K562 (cell line): Measurements from ENCODE around the gene PTBP3. TPM values are rescaled to one million over a fixed set of nuclear protein-coding genes. Genes with fewer than 3 reads are reported as not detected.

Experiments
- BHLHE40 ChIP-seq: IDR thresholded peaks from 2 replicates; pipeline ENCODE4 v1.6.1; 2011; ENCODE audit warnings: low read length, improper control_type of control experiment
- ELF2 ChIP-seq: fragments of 250-450 bp; sonication (Bioruptor Pico); IDR thresholded peaks from 2 replicates; pipeline ENCODE4 v1.5.0; 2021; ENCODE audit warnings: mild to moderate bottlenecking
- ESRRA ChIP-seq: fragments of 450-650 bp; IDR thresholded peaks from 2 replicates; pipeline ENCODE4 v1.6.1; 2014; ENCODE audit warnings: low read depth, mild to moderate bottlenecking, moderate library complexity, borderline replicate concordance
- KDM1A ChIP-seq, 2 experiments: fragments of 450-650 bp; IDR thresholded peaks; 2 replicates each; pipeline ENCODE4 v1.6.1; 2016; ENCODE audit warnings: mild to moderate bottlenecking in 2 of 2
- NBN ChIP-seq: fragments of 450-650 bp; IDR thresholded peaks from 2 replicates; pipeline ENCODE4 v1.6.1; 2016; ENCODE audit warnings: low read depth, mild to moderate bottlenecking
- POLR2AphosphoS5 ChIP-seq: IDR thresholded peaks from 2 replicates; pipeline ENCODE4 v1.6.1; 2011; ENCODE audit warnings: mild to moderate bottlenecking, low read depth, low read length, moderate library complexity; ENCODE audit not compliant: control insufficient read depth, insufficient read depth
- SOX6 ChIP-seq: fragments of 450-650 bp; IDR thresholded peaks from 2 replicates; pipeline ENCODE4 v1.6.1; 2014; ENCODE audit warnings: mild to moderate bottlenecking
- ZNF311 ChIP-seq: fragments of 250-450 bp; sonication (Bioruptor Pico); IDR thresholded peaks from 2 replicates; pipeline ENCODE4 v1.4.0; 2020; ENCODE audit warnings: mild to moderate bottlenecking, moderate library complexity
- polyA plus RNA-seq, 8 experiments: library from polyadenylated mRNA; depleted of rRNA in 4 of 8; stranded (reverse) in 5 of 8; unstranded in 3 of 8; fragments of >200 nt; fragmentation: Nextera tagmentation in 2 of 8; fragmentation: Illumina TruSeq in 1 of 8; extraction: Ambion mirVana in 2 of 8; extraction: Trizol in 1 of 8; gene quantifications; 2 replicates each; pipeline versions ENCODE4 v1.2.1 to v1.2.3, GENCODE V29; 2011 to 2014; ENCODE audit warnings: inconsistent platforms in 1 of 8, missing spikeins in 1 of 8
- total RNA-seq, 7 experiments: library from RNA; depleted of rRNA in 6 of 7; stranded (reverse); fragments of >200 nt in 6 of 7; fragmentation: Illumina TruSeq in 2 of 7; extraction: Trizol in 2 of 7; gene quantifications; 2 replicates each; pipeline versions ENCODE4 v1.2.1 to v1.2.3, GENCODE V29; 2011 to 2021; ENCODE audit warnings: low replicate concordance in 1 of 7
- TF ChIP-seq, protein P1 (sequence below): sonication (generic); formaldehyde crosslinking; IDR thresholded peaks from 2 replicates; pipeline ENCODE4 v1.8.1; 2023; ENCODE audit warnings: mild to moderate bottlenecking, missing genetic modification reagents

Gene PTBP3
- total and polyA plus RNA-seq, 9 of the 15 experiments (the other 6 are each of a cell fraction or from before 2014, with no cell fraction given) = 22.4 to 132 (median 68.0) TPM

DNA sequence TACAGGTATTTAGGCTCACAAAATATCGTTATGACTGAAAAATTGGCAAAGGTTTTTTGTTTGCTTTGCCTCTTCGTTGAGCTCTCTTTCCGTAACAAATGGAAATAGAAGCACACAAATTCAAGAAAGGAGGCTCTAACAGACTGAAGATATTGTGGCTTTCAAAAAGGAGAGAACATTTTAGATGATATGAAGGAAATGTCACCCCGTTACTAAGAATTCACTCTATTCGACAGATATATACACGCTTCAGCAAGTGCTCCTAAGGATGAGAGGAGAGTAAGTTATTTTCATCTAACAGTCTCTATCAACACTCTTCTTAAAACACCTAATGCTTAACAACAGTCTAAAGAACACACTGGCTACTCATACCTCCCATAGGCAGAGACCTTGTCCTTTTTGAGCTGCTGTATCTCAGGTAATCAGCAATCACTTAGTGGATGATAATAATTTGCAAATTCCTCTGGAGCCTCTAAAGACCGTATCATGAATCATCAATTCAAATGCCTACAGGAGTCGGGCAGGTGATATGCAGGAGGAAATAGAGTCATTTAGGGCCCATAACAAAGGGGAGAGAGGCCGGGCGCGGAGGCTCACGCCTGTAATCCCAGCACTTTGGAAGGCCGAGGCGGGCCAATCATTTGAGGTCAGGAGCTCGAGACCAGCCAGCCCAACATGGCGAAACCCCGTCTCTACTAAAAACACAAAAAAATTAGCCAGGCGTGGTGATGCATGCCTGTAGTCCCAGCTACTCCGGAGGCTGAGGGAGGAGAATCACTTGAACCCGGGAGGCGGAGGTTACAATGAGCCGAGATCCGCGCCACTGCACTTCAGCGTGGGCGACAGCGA, 45.1 kb upstream of the PTBP3 start (continued):
- 0 out of 2 replicates have a peak, but pooled peaks have one; percentile 16 for TF ChIP-seq NBN
- TF ChIP-seq SOX6 = 0 out of 2 replicates have a peak, but pooled peaks have one; percentile 11
- TF ChIP-seq, protein P1, sequence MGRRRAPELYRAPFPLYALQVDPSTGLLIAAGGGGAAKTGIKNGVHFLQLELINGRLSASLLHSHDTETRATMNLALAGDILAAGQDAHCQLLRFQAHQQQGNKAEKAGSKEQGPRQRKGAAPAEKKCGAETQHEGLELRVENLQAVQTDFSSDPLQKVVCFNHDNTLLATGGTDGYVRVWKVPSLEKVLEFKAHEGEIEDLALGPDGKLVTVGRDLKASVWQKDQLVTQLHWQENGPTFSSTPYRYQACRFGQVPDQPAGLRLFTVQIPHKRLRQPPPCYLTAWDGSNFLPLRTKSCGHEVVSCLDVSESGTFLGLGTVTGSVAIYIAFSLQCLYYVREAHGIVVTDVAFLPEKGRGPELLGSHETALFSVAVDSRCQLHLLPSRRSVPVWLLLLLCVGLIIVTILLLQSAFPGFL = 0 out of 2 replicates have a peak, but pooled peaks have one; percentile 84
- no peak for TF ChIP-seq ESRRA
- TF ChIP-seq BHLHE40 = no peak
- no peak for TF ChIP-seq ZNF311
- no peak for TF ChIP-seq POLR2AphosphoS5
- peak; percentile 15 to 40; a peak in 1 of 4 replicates for TF ChIP-seq KDM1A (IDR thresholded peaks at IDR 0.05)
- no peak for TF ChIP-seq ELF2
